Measurements from ENCODE around the gene NMT1.

- TF ChIP-seq, protein P1, sequence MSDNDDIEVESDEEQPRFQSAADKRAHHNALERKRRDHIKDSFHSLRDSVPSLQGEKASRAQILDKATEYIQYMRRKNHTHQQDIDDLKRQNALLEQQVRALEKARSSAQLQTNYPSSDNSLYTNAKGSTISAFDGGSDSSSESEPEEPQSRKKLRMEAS (IDR thresholded peaks at IDR 0.05), result no peak
- no peak for TF ChIP-seq NR2F2 (IDR thresholded peaks at IDR 0.05)
Measured at GRCh38 chr17:45067637-45068036, 6.5 kb downstream of the NMT1 start.
